NCI-H748 treated with DMSO at 0.1 percent for 48 hours (cell line): Measurements from ENCODE around the gene KDM4C.
"Not testable (repeated sequence)": the region's sequence is repeated elsewhere in the genome, so short reads cannot be mapped to it uniquely, and the experiment has no call there.

Source experiments
- DNase-seq: peaks from one replicate; lab custom pipeline; 2025; lab: John Stamatoyannopoulos, UW

KDM4C gene

GRCh38 chr9:6764523-6764922 is 6.8 kb downstream of the KDM4C start:
- no peak for DNase-seq

DNA sequence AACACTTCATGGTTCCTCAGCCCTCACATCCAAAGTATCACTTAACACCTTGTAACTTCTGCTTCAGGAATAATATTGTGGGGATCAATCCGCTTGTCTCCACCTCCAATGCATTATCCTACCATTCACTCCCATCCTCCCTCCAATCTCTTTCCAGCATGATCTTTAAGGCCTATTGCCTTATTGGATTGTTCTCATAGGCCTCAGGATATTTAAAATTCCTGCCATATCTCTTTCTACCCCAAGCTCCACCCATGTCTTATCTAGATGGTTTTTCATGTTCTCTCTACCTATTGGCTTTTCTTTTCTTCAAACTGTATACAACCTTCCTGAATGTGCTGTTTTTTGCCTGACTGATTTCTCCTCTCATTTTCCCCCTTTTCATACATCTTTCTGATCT is 7.2 kb downstream of the KDM4C start:
- no peak for DNase-seq

DNA sequence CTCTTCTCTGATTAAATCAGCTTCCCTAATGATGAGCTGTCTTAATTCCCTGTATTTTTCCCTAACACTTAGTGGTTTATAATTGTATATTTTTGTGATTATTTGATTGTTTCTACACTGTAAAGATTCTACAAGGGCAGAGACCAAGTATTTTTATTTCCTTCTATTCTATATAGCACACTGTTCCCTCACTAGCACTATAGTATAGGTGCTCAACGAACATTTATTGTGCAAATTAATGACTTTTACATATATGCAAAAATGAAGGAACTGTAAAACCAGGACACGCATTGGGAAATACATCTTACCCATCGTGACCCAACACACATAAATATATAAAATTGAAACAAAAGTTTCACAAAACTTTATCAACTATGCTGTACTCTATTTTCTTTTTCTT is 7.6 kb downstream of the KDM4C start:
- DNase-seq: no peak

DNA sequence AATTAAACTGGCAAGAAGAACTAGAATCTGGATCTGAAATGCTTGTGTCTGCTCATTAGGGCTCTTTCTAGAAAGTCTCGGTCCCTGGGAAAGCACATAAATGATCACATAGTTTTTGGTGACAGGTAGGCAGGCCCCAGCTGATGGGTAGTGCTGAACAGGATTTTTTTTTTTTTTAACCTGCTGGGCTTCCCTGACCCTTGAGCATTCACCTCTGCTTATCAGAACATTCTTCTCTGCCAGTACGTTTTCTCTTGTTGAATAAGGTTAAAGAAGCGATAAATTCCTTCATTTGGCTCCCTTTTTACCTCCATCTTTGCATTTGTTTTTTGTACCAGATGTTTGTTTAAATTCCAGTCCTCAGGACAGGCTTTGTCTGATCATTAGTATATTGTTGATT is 8.8 kb downstream of the KDM4C start:
- no peak for DNase-seq

GRCh38 chr9:6768587-6768986 is 10.8 kb downstream of the KDM4C start:
- not testable (repeated sequence) for DNase-seq

DNA sequence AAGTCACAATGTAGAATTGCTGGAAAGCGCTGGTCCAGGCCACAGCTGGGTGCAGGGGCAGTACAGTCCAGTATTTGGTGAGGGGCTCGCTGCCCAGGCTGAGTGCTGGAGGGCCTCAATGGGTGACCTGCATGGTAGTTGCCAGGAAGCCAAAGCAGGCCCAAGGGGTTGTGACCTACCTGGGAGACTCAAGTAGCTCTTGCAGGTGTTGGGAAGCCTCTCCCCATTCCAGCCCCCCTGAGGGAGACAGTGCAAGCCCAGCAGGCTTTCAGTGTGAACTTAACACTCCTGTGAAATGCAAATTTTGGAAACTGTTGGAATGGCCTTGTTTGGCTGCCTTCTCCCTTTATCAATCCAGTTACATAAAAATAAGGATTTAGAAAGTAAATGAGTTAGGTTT is 13.9 kb downstream of the KDM4C start:
- DNase-seq: no peak

GRCh38 chr9:6777213-6777902 is 19.6 kb downstream of the KDM4C start:
- DNase-seq: no peak

DNA sequence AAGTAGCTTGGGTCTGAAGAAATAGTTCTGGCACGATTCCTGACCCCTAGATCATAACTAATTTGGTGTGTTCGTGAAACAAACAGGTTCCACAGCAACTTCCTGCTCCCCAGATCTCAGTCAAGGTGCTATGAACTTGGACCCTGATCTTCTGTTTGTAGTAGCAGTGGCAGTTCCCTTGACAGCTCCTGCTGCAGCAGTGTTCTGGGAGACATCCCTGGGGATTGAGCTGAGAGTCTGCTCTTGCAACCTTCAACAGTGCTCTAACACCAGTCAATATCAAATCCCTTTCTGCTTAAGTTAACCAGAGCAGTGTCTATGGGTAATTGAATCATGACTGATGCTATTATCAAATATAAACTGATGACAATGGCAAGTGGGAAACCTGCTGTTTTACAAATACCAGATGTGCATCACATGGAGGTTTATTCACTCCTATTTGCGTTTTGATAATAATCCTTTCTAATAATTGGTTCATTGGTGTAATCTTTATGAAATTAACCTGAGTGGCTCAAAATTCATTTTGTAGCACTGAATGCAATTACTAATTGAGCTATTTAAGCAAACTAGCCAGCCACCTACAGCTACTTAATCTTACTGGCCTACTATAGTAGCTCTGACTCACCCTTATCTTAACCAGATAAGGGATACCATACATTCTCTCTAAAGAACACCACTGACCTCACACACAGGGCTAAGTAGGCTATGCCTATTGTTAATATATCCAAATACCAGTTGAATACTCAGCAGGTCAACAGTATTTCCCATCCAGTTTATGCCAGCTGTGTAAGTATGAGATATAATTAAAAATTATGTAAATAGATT is 21.9 kb downstream of the KDM4C start:
- no peak for DNase-seq

DNA sequence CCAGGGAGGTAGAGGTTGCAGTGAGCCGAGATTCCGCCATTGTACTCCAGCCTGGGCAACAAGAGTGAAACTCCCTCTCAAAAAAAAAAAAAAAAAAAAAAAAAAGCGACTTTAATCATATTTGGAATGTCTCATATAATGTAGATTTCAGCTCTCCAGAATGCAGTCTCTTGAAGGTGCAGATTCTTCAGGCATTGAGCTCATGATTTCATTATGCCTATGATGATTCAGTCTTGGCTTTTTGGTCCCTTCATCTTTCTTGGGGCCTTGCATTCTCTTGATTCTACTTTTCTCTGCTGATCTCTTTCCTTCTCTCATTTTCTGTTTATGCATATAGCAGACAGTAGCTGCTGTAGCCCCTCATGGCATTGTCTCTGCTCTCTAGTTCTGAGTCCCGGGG is 22.9 kb downstream of the KDM4C start:
- no peak for DNase-seq

DNA sequence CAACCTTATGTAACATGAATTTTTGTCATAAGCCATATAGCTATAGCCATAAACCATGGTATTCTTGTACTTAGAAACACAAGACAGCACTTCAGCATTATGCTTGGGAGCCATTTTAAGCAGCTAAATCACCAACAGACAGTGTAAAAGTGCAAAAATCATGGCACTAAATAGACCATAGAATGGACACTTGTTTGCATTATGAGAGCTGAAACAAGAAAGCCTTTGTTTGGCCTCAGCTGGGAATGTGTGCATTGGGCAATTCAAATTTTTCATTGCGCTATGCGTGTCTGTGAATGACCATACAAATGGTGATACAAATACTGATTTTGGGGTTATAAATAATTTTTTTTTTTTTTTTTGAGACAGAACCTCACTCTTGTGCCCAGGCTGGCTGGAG is 23.7 kb downstream of the KDM4C start:
- no peak for DNase-seq

GRCh38 chr9:6782345-6782744 is 24.6 kb downstream of the KDM4C start:
- DNase-seq: no peak

- DNase-seq: no peak
Observed at GRCh38 chr9:6782981-6783380, 25.2 kb downstream of the KDM4C start.

- no peak for DNase-seq
Observed at GRCh38 chr9:6783753-6784152, 26.0 kb downstream of the KDM4C start.

- no peak for DNase-seq
Observed at GRCh38 chr9:6785682-6786081, 27.9 kb downstream of the KDM4C start.

DNA sequence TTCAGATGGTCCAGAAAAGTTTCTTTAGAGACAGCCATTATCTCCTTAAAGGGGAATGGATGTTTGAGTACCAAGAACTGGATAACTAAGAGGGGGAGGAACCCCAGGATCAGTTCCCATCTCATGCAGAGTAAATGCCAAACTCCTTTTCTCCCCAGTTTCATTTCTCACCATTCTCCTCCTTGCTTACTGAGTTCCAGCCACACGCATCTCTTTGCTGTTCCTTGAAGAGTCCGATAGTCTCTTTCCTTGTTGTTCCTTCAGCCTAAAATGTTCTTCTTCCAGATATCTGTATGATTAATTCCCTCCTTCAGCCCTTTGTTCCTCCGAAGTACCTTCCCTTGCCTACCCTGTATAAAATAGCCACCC is 30.0 kb downstream of the KDM4C start:
- no peak for DNase-seq

DNA sequence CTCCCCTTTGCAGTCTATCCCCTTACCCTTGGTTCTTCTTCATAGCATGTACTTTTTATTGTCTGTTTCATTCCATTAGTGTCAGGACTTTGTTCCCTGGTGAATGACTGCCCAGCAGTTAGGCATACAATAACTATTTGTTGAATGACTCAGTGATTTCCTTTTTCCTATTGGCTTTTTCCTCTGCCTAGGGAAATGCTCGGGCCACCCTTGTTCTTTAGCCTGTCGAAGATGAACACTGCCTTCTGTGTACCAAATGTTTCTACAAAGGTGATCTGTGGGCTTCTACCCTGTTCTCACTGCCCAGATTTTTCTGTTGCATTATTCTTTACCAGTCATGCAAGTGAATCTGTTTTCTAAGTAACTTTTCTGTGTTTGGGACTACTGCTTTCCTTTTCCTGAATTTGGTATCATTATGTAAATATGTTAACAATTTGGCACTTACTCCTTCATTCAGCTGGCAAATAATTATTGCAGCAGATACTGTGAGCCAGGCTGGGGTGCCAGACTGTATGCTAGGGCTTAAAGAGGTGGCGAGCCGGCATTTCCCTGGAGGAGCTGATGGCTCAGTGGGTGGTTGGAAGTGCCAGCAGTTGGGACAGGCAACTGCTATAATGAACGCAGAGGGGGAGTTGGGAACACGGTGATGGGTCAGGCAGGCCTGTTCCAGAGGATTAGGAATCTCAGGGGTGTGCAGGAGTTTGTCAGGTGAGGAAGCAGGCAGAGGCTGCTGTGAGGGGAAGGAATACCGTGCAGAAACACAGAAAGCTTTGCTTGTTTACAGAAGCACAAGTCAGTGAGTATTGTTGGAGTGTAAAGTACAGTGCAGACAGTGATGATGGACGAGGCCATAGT is 30.6 kb downstream of the KDM4C start:
- DNase-seq: no peak

DNA sequence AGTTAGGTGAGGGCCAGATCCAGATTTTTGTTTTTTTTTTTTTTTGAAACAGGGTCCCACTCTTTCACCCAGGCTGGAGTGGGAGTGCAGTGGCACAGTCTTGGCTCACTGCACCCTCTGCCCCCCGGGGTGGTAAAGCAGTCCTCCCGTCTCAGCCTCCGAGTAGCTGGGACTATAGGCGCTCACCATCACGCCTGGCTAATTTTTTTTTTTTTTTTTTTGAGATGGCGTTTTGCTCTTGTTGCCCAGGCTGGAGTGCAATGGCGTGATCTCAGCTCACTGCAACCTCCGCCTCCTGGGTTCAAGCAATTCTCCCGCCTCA is 31.2 kb downstream of the KDM4C start:
- not testable (repeated sequence) for DNase-seq

DNA sequence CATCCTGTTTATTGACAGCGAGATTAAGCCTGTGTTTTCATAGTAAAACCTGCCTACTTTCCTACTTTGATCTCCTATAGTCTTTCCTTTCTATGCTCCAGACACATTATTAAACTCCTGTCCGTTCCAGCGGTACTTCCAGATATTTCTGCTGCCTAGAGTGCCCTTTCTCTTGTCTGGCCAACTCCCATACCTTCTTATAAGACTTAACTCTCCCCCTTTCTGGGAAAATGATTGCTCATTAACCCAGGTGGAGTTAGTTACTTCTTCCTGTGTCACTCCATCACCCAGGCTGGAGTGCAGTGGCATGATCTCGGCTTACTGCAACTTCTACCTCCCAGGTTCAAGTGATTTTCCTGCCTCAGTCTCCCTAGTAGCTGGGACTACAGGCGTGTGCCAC is 33.1 kb downstream of the KDM4C start:
- no peak for DNase-seq

DNA sequence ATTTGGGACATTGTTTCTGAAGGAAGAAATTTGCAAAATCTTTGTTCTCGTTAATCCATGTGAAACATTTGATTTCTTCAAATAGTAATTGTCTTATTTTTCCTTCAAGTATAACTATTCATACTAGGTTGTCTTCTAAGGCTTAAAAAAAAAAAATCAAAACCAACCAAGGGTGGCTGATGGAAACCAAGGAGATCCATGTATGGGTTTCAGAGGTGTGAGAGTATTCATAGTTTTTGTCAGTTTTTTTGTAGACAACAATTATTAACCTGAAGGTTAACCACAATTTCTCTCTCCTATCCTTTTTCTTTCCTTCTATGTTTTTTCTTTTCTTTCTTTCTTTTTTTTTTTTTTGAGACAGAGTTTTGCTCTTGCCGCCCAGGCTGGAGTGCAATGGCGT is 35.4 kb downstream of the KDM4C start:
- DNase-seq: no peak

DNA sequence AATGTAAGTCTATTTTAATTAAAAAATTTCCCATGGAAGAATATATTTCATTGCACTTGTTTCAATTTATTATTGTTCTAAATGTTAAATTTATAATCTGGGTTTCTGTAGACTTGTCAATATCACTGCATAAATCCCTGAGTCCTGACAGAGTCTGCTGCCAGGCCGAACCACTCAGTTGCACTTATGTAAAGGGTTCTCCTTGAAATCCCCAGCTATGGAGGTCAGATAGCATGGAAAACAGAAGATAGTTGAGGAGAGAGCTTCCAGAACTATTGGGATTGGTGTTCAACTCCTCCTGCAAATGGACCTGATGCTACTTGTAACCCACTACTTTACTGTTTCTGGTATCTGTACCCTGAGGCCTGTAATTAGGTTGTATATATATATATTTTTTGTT is 37.2 kb downstream of the KDM4C start:
- no peak for DNase-seq

DNA sequence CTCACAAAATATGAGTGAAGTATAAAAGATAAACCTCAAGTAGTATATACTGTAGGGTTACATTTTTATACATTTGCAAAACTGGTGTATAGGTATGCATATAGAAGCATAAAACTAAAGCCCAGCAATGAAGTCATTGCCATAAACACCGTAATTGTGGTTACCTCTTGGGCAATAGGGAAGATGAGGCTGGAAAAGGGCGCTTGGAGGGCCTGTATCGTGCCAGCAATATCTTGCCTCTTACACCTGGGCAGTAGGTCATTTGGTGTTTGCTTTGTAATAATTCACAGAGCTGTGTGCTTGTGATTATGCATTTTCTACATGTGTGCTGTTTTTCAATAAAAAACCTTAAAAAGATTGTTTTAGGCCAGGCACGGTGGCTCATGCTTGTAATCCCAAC is 45.2 kb downstream of the KDM4C start:
- DNase-seq: no peak

GRCh38 chr9:6805532-6805931 is 47.8 kb downstream of the KDM4C start:
- no peak for DNase-seq

DNA sequence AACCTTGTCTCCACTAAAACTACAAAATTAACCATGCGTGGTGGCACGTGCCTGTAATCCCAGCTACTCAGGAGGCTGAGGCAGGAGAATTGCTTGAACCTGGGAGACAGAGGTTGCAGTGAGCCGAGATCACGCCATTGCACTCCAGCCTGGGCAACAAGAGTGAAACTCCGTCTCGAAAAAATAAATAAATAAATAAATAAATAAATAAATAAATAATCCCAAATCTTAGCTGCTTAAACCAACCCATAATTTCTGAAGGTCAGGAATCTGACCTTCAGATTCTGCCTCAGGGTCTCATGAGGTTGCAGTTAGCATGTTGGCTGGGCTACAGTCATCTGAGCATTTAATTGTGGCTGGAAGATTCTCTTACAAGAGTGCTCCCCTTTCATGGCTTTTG is 48.5 kb downstream of the KDM4C start:
- DNase-seq: not testable (repeated sequence)
